Raji (cell line): Measurements from ENCODE around the gene NLRP3.

Experiments
- POLR2A ChIP-seq: IDR thresholded peaks from 2 replicates; pipeline ENCODE4 v1.6.1; 2011; ENCODE audit warnings: low read depth, low read length, control low read depth; ENCODE audit not compliant: insufficient read depth

The NLRP3 gene

GRCh38 chr1:247415423-247416361, at the start of gene NLRP3:
Gene NLRP3 (plus strand): TSS chr1:247416173. CDS start chr1:247418801, 2,628 bp downstream.
- TF ChIP-seq POLR2A: no peak

GRCh38 chr1:247366926-247367645, 48.9 kb upstream of the NLRP3 start:
- TF ChIP-seq POLR2A: no peak

- no peak for TF ChIP-seq POLR2A
Observed at GRCh38 chr1:247367786-247368422, 48.1 kb upstream of the NLRP3 start.

- TF ChIP-seq POLR2A: no peak
Observed at GRCh38 chr1:247368490-247369145, 47.4 kb upstream of the NLRP3 start.

- TF ChIP-seq POLR2A: no peak
Observed at GRCh38 chr1:247370786-247371732, 44.9 kb upstream of the NLRP3 start.

GRCh38 chr1:247371801-247372259, 44.1 kb upstream of the NLRP3 start:
- no peak for TF ChIP-seq POLR2A

- no peak for TF ChIP-seq POLR2A
Observed at GRCh38 chr1:247373721-247374141, 42.2 kb upstream of the NLRP3 start.

- no peak for TF ChIP-seq POLR2A
Observed at GRCh38 chr1:247375747-247376146, 40.2 kb upstream of the NLRP3 start.

- TF ChIP-seq POLR2A: no peak
Observed at GRCh38 chr1:247376659-247377058, 39.3 kb upstream of the NLRP3 start.

- TF ChIP-seq POLR2A: no peak
Observed at GRCh38 chr1:247378334-247379073, 37.5 kb upstream of the NLRP3 start.

GRCh38 chr1:247385283-247385682, 30.7 kb upstream of the NLRP3 start:
- TF ChIP-seq POLR2A: no peak

- TF ChIP-seq POLR2A: no peak
Observed at GRCh38 chr1:247386217-247386616, 29.8 kb upstream of the NLRP3 start.

GRCh38 chr1:247386687-247387086, 29.3 kb upstream of the NLRP3 start:
- TF ChIP-seq POLR2A: no peak
